Endometrial microvascular endothelial cells (primary cell): ENCODE data around the gene CELF2. TPM values are rescaled to one million over a fixed set of nuclear protein-coding genes. Genes with fewer than 3 reads are reported as not detected.
"Not testable (repeated sequence)": the region's sequence is repeated elsewhere in the genome, so short reads cannot be mapped to it uniquely, and the experiment has no call there.

ENCODE experiments used
- in situ Hi-C: cut with HindIII; loops from 2 replicates; pipeline ENCODE4 v1.10.0; 2017; ENCODE audit warnings: low sequenced_read_pairs, low pct_unique_long_range_greater_than_20kb; ENCODE audit errors: inconsistent ontology term
- total RNA-seq: library from RNA; depleted of rRNA; stranded (reverse); fragments of >200 nt; gene quantifications from one replicate; pipeline ENCODE4 v1.2.3, GENCODE V29; 2015; ENCODE audit errors: inconsistent ontology term

The CELF2 gene
- total RNA-seq, 1 donor from 2014 or later, result 2.5 TPM

DNA sequence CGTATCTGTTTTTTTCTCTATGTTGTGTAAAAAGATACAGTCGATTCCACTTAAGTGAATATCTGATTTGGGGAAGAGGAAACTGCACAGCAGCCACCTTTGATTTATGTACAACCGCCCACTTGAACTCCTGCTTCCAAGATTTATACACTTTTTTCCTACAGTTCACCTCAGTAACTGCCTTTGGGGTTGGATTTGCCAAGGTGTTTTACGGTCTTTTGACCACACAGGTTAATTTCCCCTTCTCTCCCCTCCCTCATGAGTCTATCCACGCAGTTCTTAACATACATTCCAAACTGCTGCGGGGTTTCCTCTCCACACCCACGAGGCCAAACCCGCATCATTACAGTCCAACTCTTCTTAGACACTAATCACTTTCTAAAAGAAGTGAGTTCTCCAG is 316.8 kb downstream of the CELF2 start:
- in situ Hi-C loops, result no loop called here

DNA sequence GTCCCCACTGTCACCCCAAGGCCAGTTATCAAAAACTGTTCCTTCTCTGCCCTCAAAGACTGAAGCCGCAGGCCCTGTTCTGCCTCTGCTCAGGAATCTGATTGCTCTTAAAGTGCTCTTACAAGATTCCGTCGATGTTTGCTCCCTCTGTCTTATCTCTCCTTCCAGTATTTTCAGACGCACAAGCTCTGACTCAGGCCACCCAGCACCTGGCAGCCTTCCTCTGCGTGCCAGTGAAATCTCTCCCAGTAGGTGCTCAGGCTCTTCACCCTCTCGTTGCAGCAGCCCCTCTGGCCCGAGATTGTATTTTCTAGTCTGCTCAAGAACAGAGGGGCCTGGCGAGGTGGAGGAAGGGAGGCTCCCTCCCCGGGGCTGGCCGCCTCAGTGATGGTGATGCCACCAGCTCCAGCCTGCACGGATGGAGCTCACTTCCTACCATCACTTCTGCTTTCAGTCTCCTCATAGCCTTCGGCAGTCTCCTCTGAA is 317.5 kb downstream of the CELF2 start:
- in situ Hi-C loops, result no loop called here

GRCh38 chr10:11335881-11336430 is 318.3 kb downstream of the CELF2 start:
- in situ Hi-C loops, result no loop called here

DNA sequence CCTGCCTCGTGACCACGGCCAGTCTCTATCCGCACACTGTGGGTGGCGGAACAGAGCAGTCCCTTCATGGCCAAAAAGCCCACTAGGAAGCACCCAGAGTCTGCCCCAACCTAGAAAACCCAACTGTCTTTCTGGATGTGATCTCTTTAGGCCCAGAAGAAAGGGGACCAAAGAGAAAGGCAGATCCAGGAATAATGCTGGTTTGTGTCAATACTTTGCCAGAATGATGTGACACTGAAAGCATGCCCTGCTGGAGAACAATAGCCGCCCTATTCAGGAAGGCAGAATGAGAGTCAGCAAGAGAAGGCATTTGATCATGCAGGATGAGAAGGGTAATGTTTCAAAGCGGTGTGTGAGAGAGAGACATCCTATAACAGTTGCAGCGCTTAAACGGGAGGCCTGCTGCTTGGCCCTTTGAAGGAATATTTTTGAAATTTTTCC is 319.1 kb downstream of the CELF2 start:
- in situ Hi-C loops, result no loop called here

DNA sequence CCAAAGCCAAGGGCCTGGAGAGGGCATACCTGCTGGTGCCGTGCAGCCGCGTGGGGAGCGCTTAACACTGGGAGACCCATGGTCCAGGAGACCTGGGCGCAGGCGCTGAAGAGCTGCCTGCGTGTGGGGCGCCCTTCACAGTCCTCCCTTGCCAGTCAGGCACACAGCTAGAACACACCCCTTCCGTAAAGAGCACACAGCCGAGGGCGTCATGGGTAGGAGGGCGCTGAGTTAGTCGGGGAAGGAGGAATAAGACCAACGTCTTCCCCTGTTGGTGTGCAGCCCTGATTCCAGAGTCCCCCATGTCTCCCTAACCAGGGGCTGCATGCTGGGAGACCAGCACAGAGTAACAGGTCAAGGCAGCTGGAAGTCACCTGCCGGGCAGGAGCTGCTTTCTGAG is 319.8 kb downstream of the CELF2 start:
- in situ Hi-C loops, result no loop called here

- in situ Hi-C loops, result no loop called here
These were observed 320.6 kb downstream of the CELF2 start for GRCh38 chr10:11338160-11338844.

GRCh38 chr10:11339013-11339412 is 321.3 kb downstream of the CELF2 start:
- in situ Hi-C loops, result no loop called here

- in situ Hi-C loops, result no loop called here
These were observed 322.0 kb downstream of the CELF2 start for GRCh38 chr10:11339660-11340059.

DNA sequence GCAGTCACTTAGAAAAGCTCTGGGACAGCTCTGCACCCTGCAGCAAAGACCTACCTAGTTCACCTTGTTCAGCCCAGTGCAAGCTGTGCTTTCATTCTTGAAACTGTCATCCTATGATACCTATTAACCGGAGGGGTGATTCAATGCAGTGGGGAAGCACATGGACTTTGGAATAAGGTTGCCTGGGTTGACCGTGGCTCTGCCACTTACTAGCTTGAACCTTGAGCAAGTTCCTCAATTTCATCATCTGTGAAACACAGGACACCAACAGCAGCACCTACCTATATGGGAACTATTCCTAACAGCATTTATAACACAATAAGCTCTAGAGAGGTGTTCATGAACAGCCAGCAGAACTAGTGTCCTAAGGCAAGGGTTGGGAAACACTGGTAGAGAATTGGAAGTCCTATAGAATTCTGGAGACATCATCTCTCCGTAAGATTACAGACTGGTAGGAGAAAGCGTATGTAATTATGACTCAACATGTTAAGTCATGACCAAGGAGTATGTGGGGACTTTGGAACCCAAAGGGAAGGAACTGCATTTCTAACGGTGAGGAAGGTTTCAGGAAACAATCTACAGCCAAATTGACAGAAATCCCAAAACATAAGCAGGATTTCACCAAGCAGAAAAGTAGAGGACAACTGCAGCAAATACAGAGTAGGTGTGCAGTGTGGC is 323.8 kb downstream of the CELF2 start:
- in situ Hi-C loops, result no loop called here

DNA sequence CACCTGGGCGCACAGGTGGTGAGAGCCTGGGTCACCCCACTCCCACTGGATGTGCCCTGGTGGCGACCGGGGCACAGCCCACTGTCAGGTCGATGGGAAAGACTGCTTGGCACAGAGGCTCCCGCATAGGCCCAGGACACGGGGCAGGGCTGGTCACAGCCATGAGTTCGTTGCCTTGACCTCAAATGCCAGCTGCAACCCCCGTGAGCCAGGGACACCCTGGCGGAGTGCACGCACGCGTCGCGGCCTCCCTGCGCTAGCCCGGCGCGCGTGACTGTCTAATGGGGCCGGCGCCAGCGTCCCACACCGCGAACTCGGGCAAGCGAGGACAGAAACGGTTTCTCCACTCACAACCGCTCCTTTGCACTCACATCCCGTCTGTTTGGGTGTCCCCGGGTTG is 326.4 kb downstream of the CELF2 start:
- in situ Hi-C loops, result no loop called here

- in situ Hi-C loops, result no loop called here
These were observed 326.9 kb downstream of the CELF2 start for GRCh38 chr10:11344550-11344949.

DNA sequence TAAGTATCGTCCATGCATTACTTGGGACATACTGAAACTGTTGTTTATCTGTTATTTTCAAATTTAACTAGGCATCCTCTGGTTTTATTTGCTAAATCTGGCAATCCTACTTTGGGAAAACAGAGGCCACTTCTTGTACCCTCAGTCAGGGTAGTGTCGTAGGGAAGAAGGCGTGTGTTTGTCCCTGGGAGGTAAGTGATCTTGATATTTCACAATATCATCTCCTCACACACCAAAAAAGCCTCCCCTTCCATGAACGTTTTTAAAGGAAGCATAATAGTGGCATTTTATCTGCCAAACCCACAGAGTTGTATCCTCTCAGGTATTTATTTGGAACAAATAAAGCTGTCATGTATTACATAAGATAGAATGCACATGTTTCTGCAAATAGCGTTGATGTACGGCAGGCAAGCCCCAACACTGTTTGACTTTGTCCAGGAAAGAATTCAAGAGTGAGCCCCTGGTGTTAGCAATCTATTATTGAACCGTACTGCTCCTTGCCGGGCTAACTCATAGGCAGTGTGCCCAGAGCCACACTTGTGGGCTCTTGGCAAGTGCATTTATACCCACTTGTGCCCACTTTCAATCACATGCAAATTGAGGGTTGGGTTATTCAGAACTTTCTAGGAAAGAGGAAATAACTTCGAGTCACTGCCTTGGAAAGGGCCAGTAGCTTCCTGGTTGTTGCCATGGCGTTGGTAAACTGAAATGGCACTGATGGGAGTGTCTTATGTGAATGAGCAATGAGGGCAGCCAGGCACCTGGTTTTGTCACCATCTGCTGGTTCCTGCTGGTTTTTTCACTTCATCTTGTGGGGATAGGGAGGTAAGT is 327.8 kb downstream of the CELF2 start:
- in situ Hi-C loops, result no loop called here

- in situ Hi-C loops, result not testable (repeated sequence)
These were observed 329.9 kb downstream of the CELF2 start for GRCh38 chr10:11347580-11347979.

DNA sequence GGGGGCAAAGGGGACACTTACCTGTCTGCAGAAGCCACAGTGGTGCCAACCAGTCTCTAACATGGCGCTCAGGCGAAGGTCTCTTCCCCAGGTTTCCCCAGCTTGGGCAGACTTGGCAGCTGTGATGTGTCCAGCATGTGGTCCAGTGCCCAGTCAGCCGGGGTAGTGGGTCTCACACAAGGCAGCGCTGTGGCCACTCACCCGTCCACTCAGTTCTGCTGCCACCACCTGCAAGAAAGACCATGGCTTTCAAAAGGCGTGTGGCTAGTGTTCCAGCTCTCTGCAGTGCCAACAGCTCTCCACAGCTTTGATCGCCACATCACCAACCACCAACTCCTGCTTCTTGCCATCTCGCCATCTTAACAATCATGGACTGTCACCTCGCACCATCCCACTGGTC is 334.1 kb downstream of the CELF2 start:
- in situ Hi-C loops, result no loop called here

- in situ Hi-C loops, result no loop called here
These were observed 335.6 kb downstream of the CELF2 start for GRCh38 chr10:11353006-11353896.

- in situ Hi-C loops, result no loop called here
These were observed 337.2 kb downstream of the CELF2 start for GRCh38 chr10:11354823-11355222.

GRCh38 chr10:11355592-11355991 is 337.9 kb downstream of the CELF2 start:
- in situ Hi-C loops, result no loop called here

DNA sequence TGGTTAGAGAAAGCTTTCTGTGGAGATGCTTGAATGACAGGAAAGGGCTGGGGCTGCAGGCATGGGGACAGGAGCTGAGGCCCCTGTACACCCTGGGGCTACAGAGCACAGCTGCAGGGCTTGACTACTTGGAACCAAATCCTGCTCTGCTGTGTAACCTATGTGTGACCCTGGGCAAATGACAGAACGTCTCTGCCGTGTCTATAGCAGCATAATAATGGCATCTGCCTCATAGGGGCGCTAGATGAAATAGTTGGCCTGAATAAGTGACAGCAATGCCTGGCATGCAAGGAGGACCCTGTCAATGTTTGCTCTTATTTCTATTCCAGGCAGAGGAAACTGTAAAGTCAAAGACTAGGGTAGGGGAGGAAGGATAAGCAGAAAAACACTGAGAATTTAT is 339.8 kb downstream of the CELF2 start:
- in situ Hi-C loops, result no loop called here
